Endothelial cell of umbilical vein (primary cell): ENCODE results near the gene RPGRIP1. TPM values are rescaled to one million over a fixed set of nuclear protein-coding genes. Genes with fewer than 3 reads are reported as not detected.

ENCODE experiments used
- BruUV-seq: library from RNA; stranded (reverse); fragments of 400-500 nt; replicated peaks from 2 replicates; lab custom pipeline; 2021; lab: Mats Ljungman, UMichigan
- CTCF ChIA-PET: fragments of 300-600, 350-600 bp; sonication (Branson Sonifier 250); formaldehyde crosslinking; loops from one replicate; lab custom pipeline; 2021; ENCODE audit warnings: antibody characterized with exemption, inconsistent platforms; lab: Charles Lee
- POLR2A ChIA-PET: fragments of 300-600, 350-600 bp; sonication (Branson Sonifier 250); formaldehyde crosslinking; loops from one replicate; lab custom pipeline; 2021; ENCODE audit warnings: antibody characterized with exemption, inconsistent platforms; lab: Charles Lee
- DNase-seq: peaks from one replicate; pipeline ENCODE4 v3.0.0-alpha.2; 2011; ENCODE audit warnings: low read depth, low spot score
- FAIRE-seq: peaks from 2 replicates; lab custom pipeline; 2011; peaks lifted over from hg19 to GRCh38; lab: Jason Lieb, UNC
- H2AFZ ChIP-seq: 2 replicates; pipeline ENCODE4 v1.6.0; 2012; ENCODE audit warnings: low read depth, low read length, control low read depth, inconsistent platforms
- H3K27ac ChIP-seq: 2 replicates; pipeline ENCODE4 v1.5.1; 2011; ENCODE audit warnings: low read depth, mild to moderate bottlenecking, control low read depth, low read length, moderate library complexity; ENCODE audit not compliant: insufficient read depth
- H3K27me3 ChIP-seq, 2 experiments: 2 replicates each; pipeline versions ENCODE4 v1.6.0 to v1.6.1; 2011; ENCODE audit warnings: low read length in 2 of 2, mixed read lengths in 1 of 2; ENCODE audit not compliant: control insufficient read depth in 2 of 2, insufficient read depth in 2 of 2
- H3K36me3 ChIP-seq, 2 experiments: 2 replicates in 1 of 2; 3 replicates in 1 of 2; pipeline ENCODE4 v1.5.1; 2011; ENCODE audit warnings: low read length in 2 of 2, mild to moderate bottlenecking in 1 of 2, moderate library complexity in 1 of 2; ENCODE audit not compliant: control insufficient read depth in 2 of 2, insufficient read depth in 2 of 2; ENCODE audit errors: extremely low read depth in 1 of 2
- H3K4me1 ChIP-seq: 3 replicates; pipeline ENCODE4 v1.5.1; 2011; ENCODE audit warnings: mild to moderate bottlenecking, low read length; ENCODE audit not compliant: control insufficient read depth, insufficient read depth; ENCODE audit errors: extremely low read depth
- H3K4me2 ChIP-seq: 2 replicates; pipeline ENCODE4 v1.6.1; 2011; ENCODE audit warnings: low read length, control low read depth, mixed read lengths; ENCODE audit not compliant: insufficient read depth
- H3K4me3 ChIP-seq, 3 experiments: fragments of 200-600 bp in 1 of 3; sonication (generic), shearing (Covaris generic) in 1 of 3; replicated peaks in 1 of 3; 2 replicates each; pipeline ENCODE4 v1.5.1; 2011 to 2016; ENCODE audit warnings: control low read depth in 3 of 3, low read length in 3 of 3, mild to moderate bottlenecking in 2 of 3, inconsistent platforms in 1 of 3, low read depth in 1 of 3, moderate library complexity in 1 of 3; ENCODE audit not compliant: insufficient read depth in 1 of 3
- H3K79me2 ChIP-seq: 2 replicates; pipeline ENCODE4 v1.6.0; 2012; ENCODE audit warnings: low read length, inconsistent platforms; ENCODE audit not compliant: control insufficient read depth, insufficient read depth
- H3K9ac ChIP-seq: replicated peaks from 2 replicates; pipeline ENCODE3; 2011; ENCODE audit warnings: low read length, control low read depth; ENCODE audit not compliant: insufficient read depth; ENCODE audit errors: extremely low read depth
- H3K9me1 ChIP-seq: replicated peaks from 3 replicates; pipeline ENCODE4 v1.6.0; 2011; ENCODE audit warnings: mild to moderate bottlenecking, low read length; ENCODE audit not compliant: control insufficient read depth, insufficient read depth; ENCODE audit errors: extremely low read depth
- H3K9me3 ChIP-seq: replicated peaks from 2 replicates; pipeline ENCODE4 v1.5.1; 2012; ENCODE audit warnings: low read length, inconsistent platforms; ENCODE audit not compliant: control insufficient read depth, insufficient read depth
- H4K20me1 ChIP-seq: replicated peaks from 2 replicates; pipeline ENCODE3; 2011; ENCODE audit warnings: mild to moderate bottlenecking, low read length; ENCODE audit not compliant: control insufficient read depth, insufficient read depth; ENCODE audit errors: extremely low read depth
- FOS ChIP-seq: IDR thresholded peaks from 2 replicates; pipeline ENCODE4 v1.6.1; 2011; ENCODE audit warnings: mild to moderate bottlenecking, low read length, moderate library complexity, borderline replicate concordance; ENCODE audit not compliant: insufficient read depth
- GATA2 ChIP-seq: IDR thresholded peaks from 2 replicates; pipeline ENCODE4 v1.7.0; 2011; ENCODE audit warnings: low read depth, mild to moderate bottlenecking, moderate library complexity, mixed read lengths, low read length; ENCODE audit not compliant: insufficient read length, insufficient read depth
- JUN ChIP-seq: IDR thresholded peaks from 2 replicates; pipeline ENCODE4 v1.6.1; 2011; ENCODE audit warnings: borderline replicate concordance, low read depth; ENCODE audit not compliant: insufficient read length, insufficient read depth
- MYC ChIP-seq: IDR thresholded peaks from one replicate; pipeline ENCODE4 v1.6.1; 2011; ENCODE audit warnings: mild to moderate bottlenecking, low read depth, low read length
- POLR2A ChIP-seq: IDR thresholded peaks from 2 replicates; pipeline ENCODE4 v1.6.1; 2012; ENCODE audit warnings: low read depth, mild to moderate bottlenecking, control low read depth, low read length
- dilution Hi-C: fragments of 300-500 bp; cut with MboI; formaldehyde crosslinking; loops from one replicate; pipeline ENCODE4 v1.15.0; 2019; ENCODE audit warnings: low sequenced_read_pairs; ENCODE audit not compliant: extremely low pct_ligation_motif_present
- intact Hi-C: fragments of 100-400 bp; cut with micrococcal nuclease; formaldehyde crosslinking; loops from one replicate; pipeline ENCODE4 v1.10.0; 2022
- polyA plus RNA-seq, 4 experiments: library from polyadenylated mRNA; depleted of rRNA in 3 of 4; stranded (reverse) in 3 of 4; unstranded in 1 of 4; fragments of >200 nt; gene quantifications; 2 replicates each; pipeline versions ENCODE4 v1.2.1 to v1.2.3, GENCODE V29; 2011 to 2012; ENCODE audit warnings: missing spikeins in 1 of 4
- total RNA-seq: library from RNA; stranded (reverse); gene quantifications from 2 replicates; pipeline ENCODE4 v1.2.3, GENCODE V29; 2021
- TF ChIP-seq, protein P1 (sequence below): IDR thresholded peaks from 2 replicates; pipeline ENCODE4 v1.6.1; 2011; ENCODE audit not compliant: insufficient read depth, insufficient read length

Gene RPGRIP1
- total and polyA plus RNA-seq, 2 donors (not counting 3 experiments of a cell fraction or from before 2014, with no cell fraction given) = not detected

DNA sequence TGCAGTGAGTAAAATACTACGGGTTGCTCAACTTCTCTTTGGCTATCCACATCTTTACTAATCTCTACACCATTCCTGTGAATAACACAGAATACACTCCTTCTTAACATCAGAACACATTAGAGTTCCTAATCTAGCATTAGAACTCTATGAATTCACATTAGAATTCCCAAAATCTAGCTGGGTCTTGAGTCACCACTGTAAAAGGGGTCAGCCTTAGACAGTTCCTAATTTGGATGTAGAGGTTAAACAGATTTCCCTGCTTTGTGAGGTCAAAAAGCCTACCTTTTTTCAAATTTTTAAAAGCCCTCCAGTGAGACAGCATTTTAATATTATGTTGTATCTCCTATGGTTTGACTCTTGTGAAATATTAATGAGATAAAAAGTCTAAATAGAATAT lies 18.1 kb upstream of the RPGRIP1 start:
- Histone ChIP-seq H3K4me2 (peak overlapping the region; percentile 2), H3K9me3 (no peaks in the 10 kb centered on the region), H2AFZ (no peak overlapping the region), H3K27ac (no peak overlapping the region), H3K9me1 (peaks cover 2% of the 10 kb centered on the region), H3K27me3 (no peaks in the 10 kb centered on the region), H3K4me3 (no peak overlapping the region), H3K9ac (no peak overlapping the region), H3K79me2 (peaks cover 98% of the 10 kb centered on the region), H3K4me1 (peaks cover 45% of the 10 kb centered on the region), H3K36me3 (peaks cover 21 to 43% of the 10 kb centered on the region in 2 experiments), H4K20me1 (peaks cover 52% of the 10 kb centered on the region)
- intact Hi-C loops = no loop called here
- BruUV-seq = no TSS peak
- dilution Hi-C loops = no loop called here
- DNase-seq = no peak
- POLR2A ChIA-PET = interaction anchor here (0.6 kb wide), 1 partner anchor 46 kb away, joined by 14 read pairs; no protein-coding TSS in a partner anchor
- CTCF ChIA-PET = no interaction called here
- TF ChIP-seq MYC (no peak), FOS (no peak)
- no peak for FAIRE-seq

DNA sequence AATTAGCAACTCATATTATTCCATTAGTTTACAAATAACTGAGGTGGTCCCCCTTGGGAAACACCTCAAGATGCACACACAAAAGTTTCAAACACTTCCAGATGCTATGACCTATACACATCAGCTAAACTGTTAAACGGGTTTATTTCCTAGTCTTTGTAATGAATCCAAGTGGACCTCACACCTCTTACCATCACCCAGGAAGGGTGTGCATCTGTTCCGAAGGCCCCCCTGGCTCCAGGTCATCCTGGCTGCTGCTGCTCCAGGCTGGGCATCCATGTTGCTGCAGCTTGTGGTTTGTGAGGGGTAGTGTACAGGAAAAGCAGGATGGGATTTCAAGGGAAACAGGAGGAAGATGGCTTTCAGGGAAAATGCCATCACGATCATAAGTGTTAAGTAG lies 17.5 kb upstream of the RPGRIP1 start:
- no peak for FAIRE-seq
- BruUV-seq = no TSS peak
- H3K4me2 ChIP-seq = no peak overlapping the region

More for the DNA sequence above, 17.5 kb upstream of the RPGRIP1 start:
- no peak for DNase-seq
- Histone ChIP-seq H3K27ac (no peak overlapping the region), H3K36me3 (peaks cover 21 to 41% of the 10 kb centered on the region in 2 experiments), H3K79me2 (peaks cover 98% of the 10 kb centered on the region), H3K9ac (no peak overlapping the region), H3K4me1 (peaks cover 43% of the 10 kb centered on the region), H3K27me3 (no peaks in the 10 kb centered on the region), H3K9me3 (no peaks in the 10 kb centered on the region), H4K20me1 (peaks cover 51% of the 10 kb centered on the region), H3K9me1 (no peaks in the 10 kb centered on the region), H3K4me3 (no peak overlapping the region), H2AFZ (no peak overlapping the region)
- dilution Hi-C loops = no loop called here
- CTCF ChIA-PET = no interaction called here
- TF ChIP-seq MYC (no peak), GATA2 (no peak), JUN (no peak), POLR2A (no peak), FOS (no peak)
- TF ChIP-seq, protein P1, sequence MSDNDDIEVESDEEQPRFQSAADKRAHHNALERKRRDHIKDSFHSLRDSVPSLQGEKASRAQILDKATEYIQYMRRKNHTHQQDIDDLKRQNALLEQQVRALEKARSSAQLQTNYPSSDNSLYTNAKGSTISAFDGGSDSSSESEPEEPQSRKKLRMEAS = no peak
- POLR2A ChIA-PET = interaction anchor here (0.6 kb wide), 1 partner anchor 46 kb away, joined by 14 read pairs; no protein-coding TSS in a partner anchor
- intact Hi-C loops = no loop called here
